WTC11 (cell line): ENCODE data around the gene UNG. TPM values are rescaled to one million over a fixed set of nuclear protein-coding genes. Genes with fewer than 3 reads are reported as not detected.

Source experiments
- ATAC-seq: fragments of 200-7000 bp; cut with Tn5 transposase; 2 replicates; pipeline ENCODE4 v1.10.0; 2021; ENCODE audit warnings: mild to moderate bottlenecking, moderate library complexity
- CTCF ChIA-PET: fragments of 300-600 bp; sonication (Branson Sonifier 250); formaldehyde crosslinking; loops from one replicate; lab custom pipeline; 2021; ENCODE audit warnings: antibody characterized with exemption; lab: Charles Lee
- POLR2A ChIA-PET: fragments of 350-600 bp; sonication (Branson Sonifier 250); formaldehyde crosslinking; loops from one replicate; lab custom pipeline; 2021; ENCODE audit warnings: antibody characterized with exemption; lab: Charles Lee
- DNase-seq: peaks from one replicate; pipeline ENCODE4 v3.0.0; 2021; ENCODE audit warnings: low spot score
- H3K27ac Mint-ChIP-seq: 2 replicates; pipeline ENCODE4 v1.8.0; 2021; ENCODE audit warnings: mixed read lengths
- H3K27me3 Mint-ChIP-seq: 2 replicates; pipeline ENCODE4 v1.8.0; 2021; ENCODE audit warnings: low read depth, mild to moderate bottlenecking, moderate library complexity, mixed read lengths
- H3K36me3 Mint-ChIP-seq: 2 replicates; pipeline ENCODE4 v1.8.0; 2021; ENCODE audit warnings: mixed read lengths
- H3K4me1 Mint-ChIP-seq: 2 replicates; pipeline ENCODE4 v1.8.0; 2022; ENCODE audit warnings: mixed read lengths
- H3K4me3 Mint-ChIP-seq: 2 replicates; pipeline ENCODE4 v1.8.0; 2021; ENCODE audit warnings: mild to moderate bottlenecking, moderate library complexity, mixed read lengths
- H3K9me3 Mint-ChIP-seq: 2 replicates; pipeline ENCODE4 v1.8.0; 2021; ENCODE audit warnings: mixed read lengths
- CREB1 ChIP-seq: sonication (generic); formaldehyde crosslinking; IDR thresholded peaks from 2 replicates; pipeline ENCODE4 v1.8.0; 2023; ENCODE audit warnings: mild to moderate bottlenecking, missing genetic modification reagents
- FOXJ3 ChIP-seq: sonication (generic); formaldehyde crosslinking; IDR thresholded peaks from 2 replicates; pipeline ENCODE4 v1.9.0; 2021; ENCODE audit warnings: missing genetic modification reagents, mild to moderate bottlenecking, borderline replicate concordance
- FOXP1 ChIP-seq: sonication (generic); formaldehyde crosslinking; IDR thresholded peaks from 2 replicates; pipeline ENCODE4 v1.8.0; 2022; ENCODE audit warnings: missing genetic modification reagents, mild to moderate bottlenecking, moderate library complexity, borderline replicate concordance
- JUN ChIP-seq: sonication (generic); formaldehyde crosslinking; IDR thresholded peaks from 2 replicates; pipeline ENCODE4 v1.8.0; 2023; ENCODE audit warnings: mild to moderate bottlenecking, missing genetic modification reagents
- KAT7 ChIP-seq: sonication (generic); formaldehyde crosslinking; IDR thresholded peaks from 2 replicates; pipeline ENCODE4 v1.8.1; 2023; ENCODE audit warnings: missing genetic modification reagents, mild to moderate bottlenecking, borderline replicate concordance
- MXD4 ChIP-seq: fragments of 250-450 bp; sonication (Bioruptor Pico); IDR thresholded peaks from 2 replicates; pipeline ENCODE4 v1.8.0; 2021; ENCODE audit warnings: mild to moderate bottlenecking, moderate library complexity, borderline replicate concordance
- NFATC4 ChIP-seq: fragments of 250-450 bp; sonication (Bioruptor Pico); IDR thresholded peaks from 2 replicates; pipeline ENCODE4 v1.9.0; 2021; ENCODE audit warnings: mild to moderate bottlenecking
- SMAD3 ChIP-seq: sonication (generic); formaldehyde crosslinking; IDR thresholded peaks from 2 replicates; pipeline ENCODE4 v1.8.0; 2022; ENCODE audit warnings: missing genetic modification reagents, mild to moderate bottlenecking, borderline replicate concordance
- SMAD4 ChIP-seq: sonication (generic); formaldehyde crosslinking; IDR thresholded peaks from 2 replicates; pipeline ENCODE4 v1.8.0; 2022; ENCODE audit warnings: mild to moderate bottlenecking, missing genetic modification reagents
- TEAD1 ChIP-seq: sonication (generic); formaldehyde crosslinking; IDR thresholded peaks from 2 replicates; pipeline ENCODE4 v1.8.0; 2022; ENCODE audit warnings: mild to moderate bottlenecking, missing genetic modification reagents
- ZNF219 ChIP-seq: sonication (generic); formaldehyde crosslinking; IDR thresholded peaks from 2 replicates; pipeline ENCODE4 v1.8.0; 2023; ENCODE audit warnings: missing genetic modification reagents, mild to moderate bottlenecking, borderline replicate concordance
- ZNF396 ChIP-seq: fragments of 250-450 bp; sonication (Bioruptor Pico); IDR thresholded peaks from 2 replicates; pipeline ENCODE4 v1.8.0; 2021; ENCODE audit warnings: mild to moderate bottlenecking, moderate library complexity, borderline replicate concordance
- ZNF416 ChIP-seq: fragments of 250-450 bp; sonication (Bioruptor Pico); IDR thresholded peaks from 2 replicates; pipeline ENCODE4 v1.9.0; 2021; ENCODE audit warnings: mild to moderate bottlenecking, inconsistent platforms
- total RNA-seq: library from RNA; stranded (reverse); gene quantifications from 3 replicates; pipeline ENCODE4 v1.2.3, GENCODE V29; 2021
- TF ChIP-seq, protein P1 (sequence below): sonication (generic); formaldehyde crosslinking; IDR thresholded peaks from 2 replicates; pipeline ENCODE4 v1.8.0; 2022; ENCODE audit warnings: missing genetic modification reagents
- TF ChIP-seq, protein P2 (sequence below): sonication (generic); formaldehyde crosslinking; IDR thresholded peaks from 2 replicates; pipeline ENCODE4 v1.8.0; 2023; ENCODE audit warnings: mild to moderate bottlenecking, missing genetic modification reagents
- TF ChIP-seq, protein P3 (sequence below): sonication (generic); formaldehyde crosslinking; conservative IDR thresholded peaks from 2 replicates; pipeline ENCODE4 v1.8.1; 2022; ENCODE audit warnings: mild to moderate bottlenecking, missing genetic modification reagents
- TF ChIP-seq, protein P4 (sequence below): fragments of 250-450 bp; sonication (Bioruptor Pico); IDR thresholded peaks from 2 replicates; pipeline ENCODE4 v1.8.0; 2021; ENCODE audit warnings: mild to moderate bottlenecking
- TF ChIP-seq, protein P5 (sequence below): sonication (generic); formaldehyde crosslinking; IDR thresholded peaks from 2 replicates; pipeline ENCODE4 v1.8.1; 2023; ENCODE audit warnings: mild to moderate bottlenecking, missing genetic modification reagents, moderate library complexity
- TF ChIP-seq, protein P6 (sequence below): sonication (generic); formaldehyde crosslinking; IDR thresholded peaks from 2 replicates; pipeline ENCODE4 v1.8.1; 2023; ENCODE audit warnings: mild to moderate bottlenecking, missing genetic modification reagents

Gene UNG
- total RNA-seq, 1 experiment from 2014 or later, result 127 TPM

DNA sequence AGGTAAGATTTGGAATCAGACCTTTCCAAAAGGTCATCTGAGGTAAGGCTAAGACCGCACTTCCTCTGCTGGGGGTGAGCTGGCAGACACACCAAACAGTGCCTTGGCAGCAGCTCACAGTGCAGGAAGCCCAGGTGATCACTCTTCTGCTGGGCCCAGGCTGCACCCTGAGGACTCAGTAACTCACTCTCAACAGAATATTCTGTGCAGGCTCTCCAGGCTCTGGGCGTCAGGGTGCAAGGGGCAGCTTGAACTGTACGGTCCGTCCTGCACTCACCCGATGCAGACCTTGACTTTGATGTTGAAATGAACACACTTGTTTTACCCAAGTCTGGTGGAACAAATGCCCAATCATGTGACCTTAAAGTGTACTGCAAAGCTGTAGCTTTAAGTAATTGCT lies 10.1 kb upstream of the UNG start (continued):
- TF ChIP-seq, protein P1, sequence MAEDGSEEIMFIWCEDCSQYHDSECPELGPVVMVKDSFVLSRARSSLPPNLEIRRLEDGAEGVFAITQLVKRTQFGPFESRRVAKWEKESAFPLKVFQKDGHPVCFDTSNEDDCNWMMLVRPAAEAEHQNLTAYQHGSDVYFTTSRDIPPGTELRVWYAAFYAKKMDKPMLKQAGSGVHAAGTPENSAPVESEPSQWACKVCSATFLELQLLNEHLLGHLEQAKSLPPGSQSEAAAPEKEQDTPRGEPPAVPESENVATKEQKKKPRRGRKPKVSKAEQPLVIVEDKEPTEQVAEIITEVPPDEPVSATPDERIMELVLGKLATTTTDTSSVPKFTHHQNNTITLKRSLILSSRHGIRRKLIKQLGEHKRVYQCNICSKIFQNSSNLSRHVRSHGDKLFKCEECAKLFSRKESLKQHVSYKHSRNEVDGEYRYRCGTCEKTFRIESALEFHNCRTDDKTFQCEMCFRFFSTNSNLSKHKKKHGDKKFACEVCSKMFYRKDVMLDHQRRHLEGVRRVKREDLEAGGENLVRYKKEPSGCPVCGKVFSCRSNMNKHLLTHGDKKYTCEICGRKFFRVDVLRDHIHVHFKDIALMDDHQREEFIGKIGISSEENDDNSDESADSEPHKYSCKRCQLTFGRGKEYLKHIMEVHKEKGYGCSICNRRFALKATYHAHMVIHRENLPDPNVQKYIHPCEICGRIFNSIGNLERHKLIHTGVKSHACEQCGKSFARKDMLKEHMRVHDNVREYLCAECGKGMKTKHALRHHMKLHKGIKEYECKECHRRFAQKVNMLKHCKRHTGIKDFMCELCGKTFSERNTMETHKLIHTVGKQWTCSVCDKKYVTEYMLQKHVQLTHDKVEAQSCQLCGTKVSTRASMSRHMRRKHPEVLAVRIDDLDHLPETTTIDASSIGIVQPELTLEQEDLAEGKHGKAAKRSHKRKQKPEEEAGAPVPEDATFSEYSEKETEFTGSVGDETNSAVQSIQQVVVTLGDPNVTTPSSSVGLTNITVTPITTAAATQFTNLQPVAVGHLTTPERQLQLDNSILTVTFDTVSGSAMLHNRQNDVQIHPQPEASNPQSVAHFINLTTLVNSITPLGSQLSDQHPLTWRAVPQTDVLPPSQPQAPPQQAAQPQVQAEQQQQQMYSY (CRISPR knock-in tag), result no peak
- no peak for TF ChIP-seq ZNF396
- no peak for TF ChIP-seq MXD4
- no peak for TF ChIP-seq KAT7
- TF ChIP-seq ZNF219 (CRISPR knock-in tag), result no peak
- no peak for TF ChIP-seq FOXP1
- TF ChIP-seq FOXJ3 (CRISPR knock-in tag), result no peak

DNA sequence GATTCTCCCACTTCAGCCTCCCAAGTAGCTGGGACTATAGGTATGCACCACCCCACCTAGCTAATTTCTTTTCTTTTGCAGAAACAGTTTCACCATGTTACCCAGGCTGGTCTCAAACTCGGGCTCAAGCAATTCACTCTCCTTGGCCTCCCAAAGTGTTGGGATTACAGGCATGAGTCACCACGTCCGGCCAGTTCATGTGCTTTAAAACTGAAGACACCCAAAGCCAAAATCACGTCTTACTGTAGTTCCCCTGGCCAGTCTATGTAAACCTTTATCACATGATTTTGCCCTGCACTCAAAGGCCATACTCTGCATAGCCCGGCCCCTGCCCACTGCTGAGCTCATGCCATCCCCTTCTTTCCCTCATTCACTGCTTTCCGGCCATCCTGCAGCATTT lies 8.6 kb upstream of the UNG start:
- peaks cover 14% of the 10 kb centered on the region for H3K4me1 Mint-ChIP-seq
- H3K9me3 Mint-ChIP-seq, result no peaks in the 10 kb centered on the region
- ChIA-PET POLR2A (no interaction called here), CTCF (no interaction called here)
- no peak overlapping the region for H3K4me3 Mint-ChIP-seq
- no peak for DNase-seq
- peaks cover 12% of the 10 kb centered on the region for H3K27me3 Mint-ChIP-seq
- H3K27ac Mint-ChIP-seq, result no peak overlapping the region
- TF ChIP-seq, protein P2, sequence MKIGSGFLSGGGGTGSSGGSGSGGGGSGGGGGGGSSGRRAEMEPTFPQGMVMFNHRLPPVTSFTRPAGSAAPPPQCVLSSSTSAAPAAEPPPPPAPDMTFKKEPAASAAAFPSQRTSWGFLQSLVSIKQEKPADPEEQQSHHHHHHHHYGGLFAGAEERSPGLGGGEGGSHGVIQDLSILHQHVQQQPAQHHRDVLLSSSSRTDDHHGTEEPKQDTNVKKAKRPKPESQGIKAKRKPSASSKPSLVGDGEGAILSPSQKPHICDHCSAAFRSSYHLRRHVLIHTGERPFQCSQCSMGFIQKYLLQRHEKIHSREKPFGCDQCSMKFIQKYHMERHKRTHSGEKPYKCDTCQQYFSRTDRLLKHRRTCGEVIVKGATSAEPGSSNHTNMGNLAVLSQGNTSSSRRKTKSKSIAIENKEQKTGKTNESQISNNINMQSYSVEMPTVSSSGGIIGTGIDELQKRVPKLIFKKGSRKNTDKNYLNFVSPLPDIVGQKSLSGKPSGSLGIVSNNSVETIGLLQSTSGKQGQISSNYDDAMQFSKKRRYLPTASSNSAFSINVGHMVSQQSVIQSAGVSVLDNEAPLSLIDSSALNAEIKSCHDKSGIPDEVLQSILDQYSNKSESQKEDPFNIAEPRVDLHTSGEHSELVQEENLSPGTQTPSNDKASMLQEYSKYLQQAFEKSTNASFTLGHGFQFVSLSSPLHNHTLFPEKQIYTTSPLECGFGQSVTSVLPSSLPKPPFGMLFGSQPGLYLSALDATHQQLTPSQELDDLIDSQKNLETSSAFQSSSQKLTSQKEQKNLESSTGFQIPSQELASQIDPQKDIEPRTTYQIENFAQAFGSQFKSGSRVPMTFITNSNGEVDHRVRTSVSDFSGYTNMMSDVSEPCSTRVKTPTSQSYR, result no peak
- TF ChIP-seq, protein P3, sequence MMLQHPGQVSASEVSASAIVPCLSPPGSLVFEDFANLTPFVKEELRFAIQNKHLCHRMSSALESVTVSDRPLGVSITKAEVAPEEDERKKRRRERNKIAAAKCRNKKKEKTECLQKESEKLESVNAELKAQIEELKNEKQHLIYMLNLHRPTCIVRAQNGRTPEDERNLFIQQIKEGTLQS (CRISPR knock-in tag), result no peak
- TF ChIP-seq ZNF416 (CRISPR knock-in tag), result no peak
- TF ChIP-seq, protein P4, sequence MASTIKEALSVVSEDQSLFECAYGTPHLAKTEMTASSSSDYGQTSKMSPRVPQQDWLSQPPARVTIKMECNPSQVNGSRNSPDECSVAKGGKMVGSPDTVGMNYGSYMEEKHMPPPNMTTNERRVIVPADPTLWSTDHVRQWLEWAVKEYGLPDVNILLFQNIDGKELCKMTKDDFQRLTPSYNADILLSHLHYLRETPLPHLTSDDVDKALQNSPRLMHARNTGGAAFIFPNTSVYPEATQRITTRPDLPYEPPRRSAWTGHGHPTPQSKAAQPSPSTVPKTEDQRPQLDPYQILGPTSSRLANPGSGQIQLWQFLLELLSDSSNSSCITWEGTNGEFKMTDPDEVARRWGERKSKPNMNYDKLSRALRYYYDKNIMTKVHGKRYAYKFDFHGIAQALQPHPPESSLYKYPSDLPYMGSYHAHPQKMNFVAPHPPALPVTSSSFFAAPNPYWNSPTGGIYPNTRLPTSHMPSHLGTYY (CRISPR knock-in tag), result no peak
- TF ChIP-seq SMAD4 (CRISPR knock-in tag), result no peak
- TF ChIP-seq JUN, result no peak
- no peak for TF ChIP-seq SMAD3 (CRISPR knock-in tag)
- TF ChIP-seq NFATC4 (CRISPR knock-in tag), result no peak
- TF ChIP-seq, protein P5, sequence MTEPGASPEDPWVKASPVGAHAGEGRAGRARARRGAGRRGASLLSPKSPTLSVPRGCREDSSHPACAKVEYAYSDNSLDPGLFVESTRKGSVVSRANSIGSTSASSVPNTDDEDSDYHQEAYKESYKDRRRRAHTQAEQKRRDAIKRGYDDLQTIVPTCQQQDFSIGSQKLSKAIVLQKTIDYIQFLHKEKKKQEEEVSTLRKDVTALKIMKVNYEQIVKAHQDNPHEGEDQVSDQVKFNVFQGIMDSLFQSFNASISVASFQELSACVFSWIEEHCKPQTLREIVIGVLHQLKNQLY, result no peak
- TF ChIP-seq, protein P6, sequence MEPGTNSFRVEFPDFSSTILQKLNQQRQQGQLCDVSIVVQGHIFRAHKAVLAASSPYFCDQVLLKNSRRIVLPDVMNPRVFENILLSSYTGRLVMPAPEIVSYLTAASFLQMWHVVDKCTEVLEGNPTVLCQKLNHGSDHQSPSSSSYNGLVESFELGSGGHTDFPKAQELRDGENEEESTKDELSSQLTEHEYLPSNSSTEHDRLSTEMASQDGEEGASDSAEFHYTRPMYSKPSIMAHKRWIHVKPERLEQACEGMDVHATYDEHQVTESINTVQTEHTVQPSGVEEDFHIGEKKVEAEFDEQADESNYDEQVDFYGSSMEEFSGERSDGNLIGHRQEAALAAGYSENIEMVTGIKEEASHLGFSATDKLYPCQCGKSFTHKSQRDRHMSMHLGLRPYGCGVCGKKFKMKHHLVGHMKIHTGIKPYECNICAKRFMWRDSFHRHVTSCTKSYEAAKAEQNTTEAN (CRISPR knock-in tag), result no peak
- no peak for TF ChIP-seq MXD4
- no peak for TF ChIP-seq TEAD1 (CRISPR knock-in tag)
- no peak for TF ChIP-seq CREB1 (CRISPR knock-in tag)
- ATAC-seq, result no peak
- H3K36me3 Mint-ChIP-seq, result peaks cover 23% of the 10 kb centered on the region; the same call in 1 of the 2 replicates
